HG03045 (cell line): ENCODE measurements around the gene LMF1.

Source experiments
- ATAC-seq: cut with Tn5 transposase; IDR thresholded peaks from one replicate; pipeline ENCODE4 v1.9.1; 2021; ENCODE audit warnings: mild to moderate bottlenecking, moderate library complexity; ENCODE audit not compliant: unreplicated experiment

LMF1 gene

GRCh38 chr16:931626-932500 lies 38.9 kb downstream of the LMF1 start:
- ATAC-seq: no peak

GRCh38 chr16:931171-931570 lies 39.6 kb downstream of the LMF1 start:
- no peak for ATAC-seq

GRCh38 chr16:930511-930910 lies 40.3 kb downstream of the LMF1 start:
- no peak for ATAC-seq

GRCh38 chr16:930076-930475 lies 40.7 kb downstream of the LMF1 start:
- no peak for ATAC-seq

GRCh38 chr16:929227-930073 lies 41.3 kb downstream of the LMF1 start:
- ATAC-seq: no peak

- ATAC-seq: no peak
Observed at GRCh38 chr16:928526-928925, 42.3 kb downstream of the LMF1 start.

GRCh38 chr16:927931-928330 lies 42.9 kb downstream of the LMF1 start:
- no peak for ATAC-seq

GRCh38 chr16:927406-927805 lies 43.4 kb downstream of the LMF1 start:
- no peak for ATAC-seq

- ATAC-seq: no peak
Observed at GRCh38 chr16:926715-927114, 44.1 kb downstream of the LMF1 start.

- no peak for ATAC-seq
Observed at GRCh38 chr16:924806-925205, 46.0 kb downstream of the LMF1 start.

GRCh38 chr16:924063-924462 lies 46.7 kb downstream of the LMF1 start:
- no peak for ATAC-seq

GRCh38 chr16:923184-923583 lies 47.6 kb downstream of the LMF1 start:
- no peak for ATAC-seq

GRCh38 chr16:922051-922450 lies 48.7 kb downstream of the LMF1 start:
- ATAC-seq: no peak

- no peak for ATAC-seq
Observed at GRCh38 chr16:921321-921905, 49.4 kb downstream of the LMF1 start.

- ATAC-seq: no peak
Observed at GRCh38 chr16:920717-921116, 50.1 kb downstream of the LMF1 start.

- no peak for ATAC-seq
Observed at GRCh38 chr16:920051-920681, 50.6 kb downstream of the LMF1 start.

GRCh38 chr16:919658-920050 lies 51.1 kb downstream of the LMF1 start:
- ATAC-seq: no peak

- no peak for ATAC-seq
Observed at GRCh38 chr16:918741-919657, 51.8 kb downstream of the LMF1 start.

GRCh38 chr16:918068-918467 lies 52.7 kb downstream of the LMF1 start:
- no peak for ATAC-seq

- no peak for ATAC-seq
Observed at GRCh38 chr16:917591-918061, 53.2 kb downstream of the LMF1 start.
